Measurements from ENCODE around the gene TCF25.

TCF25 gene

GRCh38 chr16:89905511-89906139 is 32.2 kb downstream of the TCF25 start:
- in situ Hi-C loops (cut with MboI; ENCODE audit: low sequenced_read_pairs, unreplicated experiment): no loop called here
- DNase-seq (ENCODE audit: low spot score): no peak
- TF ChIP-seq, protein P1, sequence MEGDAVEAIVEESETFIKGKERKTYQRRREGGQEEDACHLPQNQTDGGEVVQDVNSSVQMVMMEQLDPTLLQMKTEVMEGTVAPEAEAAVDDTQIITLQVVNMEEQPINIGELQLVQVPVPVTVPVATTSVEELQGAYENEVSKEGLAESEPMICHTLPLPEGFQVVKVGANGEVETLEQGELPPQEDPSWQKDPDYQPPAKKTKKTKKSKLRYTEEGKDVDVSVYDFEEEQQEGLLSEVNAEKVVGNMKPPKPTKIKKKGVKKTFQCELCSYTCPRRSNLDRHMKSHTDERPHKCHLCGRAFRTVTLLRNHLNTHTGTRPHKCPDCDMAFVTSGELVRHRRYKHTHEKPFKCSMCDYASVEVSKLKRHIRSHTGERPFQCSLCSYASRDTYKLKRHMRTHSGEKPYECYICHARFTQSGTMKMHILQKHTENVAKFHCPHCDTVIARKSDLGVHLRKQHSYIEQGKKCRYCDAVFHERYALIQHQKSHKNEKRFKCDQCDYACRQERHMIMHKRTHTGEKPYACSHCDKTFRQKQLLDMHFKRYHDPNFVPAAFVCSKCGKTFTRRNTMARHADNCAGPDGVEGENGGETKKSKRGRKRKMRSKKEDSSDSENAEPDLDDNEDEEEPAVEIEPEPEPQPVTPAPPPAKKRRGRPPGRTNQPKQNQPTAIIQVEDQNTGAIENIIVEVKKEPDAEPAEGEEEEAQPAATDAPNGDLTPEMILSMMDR (IDR thresholded peaks at IDR 0.05; ENCODE audit: borderline replicate concordance, control extremely low read depth, extremely low read depth, insufficient read depth, missing control alignments): no peak

DNA sequence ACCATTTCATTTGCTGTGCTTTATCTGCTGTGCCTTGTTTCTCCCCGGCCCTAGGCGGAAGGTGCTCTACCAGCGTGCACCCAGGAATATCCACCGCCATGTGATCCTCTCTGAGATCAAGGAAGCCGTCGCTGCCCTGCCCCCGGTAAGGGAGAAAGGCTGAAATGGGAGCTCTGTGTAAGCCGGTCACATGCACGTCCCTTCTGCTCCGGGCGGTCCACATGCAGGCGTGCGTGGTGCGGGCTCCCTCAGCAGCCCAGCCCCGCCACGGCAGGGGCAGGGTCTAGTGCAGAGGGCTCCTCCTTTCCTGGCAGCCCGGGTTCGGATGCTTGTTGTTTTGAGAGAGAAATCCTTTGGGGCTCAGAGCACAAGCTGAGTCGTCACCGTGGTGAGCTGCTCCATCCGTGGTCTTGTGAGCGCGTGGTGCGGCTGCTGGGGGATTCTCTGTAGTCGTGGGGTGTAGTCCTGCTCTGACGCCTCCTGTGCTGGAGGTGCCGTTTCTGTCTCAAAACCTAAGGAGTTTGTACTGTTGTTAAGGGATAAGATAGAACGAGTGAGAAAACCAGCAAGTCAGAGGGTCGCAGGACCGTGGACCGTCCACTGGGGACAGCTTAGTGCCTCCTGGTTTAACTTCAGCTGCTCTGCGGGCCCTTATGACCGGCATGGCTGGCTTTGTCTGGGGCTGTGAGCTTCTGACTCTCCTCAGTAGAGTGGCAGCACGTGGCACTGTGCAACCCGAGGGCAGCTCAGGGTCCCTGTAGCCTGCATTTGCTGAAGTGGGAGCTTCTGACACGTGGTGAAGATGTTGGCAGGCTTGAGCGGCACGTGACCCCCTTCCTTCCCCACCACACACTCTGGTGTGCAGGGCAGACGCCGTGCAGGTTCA is 33.0 kb downstream of the TCF25 start:
- TF ChIP-seq, protein P1 (IDR thresholded peaks at IDR 0.05; ENCODE audit: borderline replicate concordance, control extremely low read depth, extremely low read depth, insufficient read depth, missing control alignments): no peak
- in situ Hi-C loops (cut with MboI; ENCODE audit: low sequenced_read_pairs, unreplicated experiment): no loop called here
- DNase-seq (ENCODE audit: low spot score): no peak

GRCh38 chr16:89907055-89907814 is 33.8 kb downstream of the TCF25 start:
- in situ Hi-C loops (cut with MboI; ENCODE audit: low sequenced_read_pairs, unreplicated experiment): no loop called here
- TF ChIP-seq, protein P1 (IDR thresholded peaks at IDR 0.05; ENCODE audit: borderline replicate concordance, control extremely low read depth, extremely low read depth, insufficient read depth, missing control alignments): no peak

GRCh38 chr16:89908236-89908635 is 34.8 kb downstream of the TCF25 start:
- in situ Hi-C loops (cut with MboI; ENCODE audit: low sequenced_read_pairs, unreplicated experiment): no loop called here
- TF ChIP-seq, protein P1 (IDR thresholded peaks at IDR 0.05; ENCODE audit: borderline replicate concordance, control extremely low read depth, extremely low read depth, insufficient read depth, missing control alignments): no peak
- no peak for DNase-seq (ENCODE audit: low spot score)

More at GRCh38 chr16:89907055-89907814, 33.8 kb downstream of the TCF25 start:
- DNase-seq (ENCODE audit: low spot score): no peak

DNA sequence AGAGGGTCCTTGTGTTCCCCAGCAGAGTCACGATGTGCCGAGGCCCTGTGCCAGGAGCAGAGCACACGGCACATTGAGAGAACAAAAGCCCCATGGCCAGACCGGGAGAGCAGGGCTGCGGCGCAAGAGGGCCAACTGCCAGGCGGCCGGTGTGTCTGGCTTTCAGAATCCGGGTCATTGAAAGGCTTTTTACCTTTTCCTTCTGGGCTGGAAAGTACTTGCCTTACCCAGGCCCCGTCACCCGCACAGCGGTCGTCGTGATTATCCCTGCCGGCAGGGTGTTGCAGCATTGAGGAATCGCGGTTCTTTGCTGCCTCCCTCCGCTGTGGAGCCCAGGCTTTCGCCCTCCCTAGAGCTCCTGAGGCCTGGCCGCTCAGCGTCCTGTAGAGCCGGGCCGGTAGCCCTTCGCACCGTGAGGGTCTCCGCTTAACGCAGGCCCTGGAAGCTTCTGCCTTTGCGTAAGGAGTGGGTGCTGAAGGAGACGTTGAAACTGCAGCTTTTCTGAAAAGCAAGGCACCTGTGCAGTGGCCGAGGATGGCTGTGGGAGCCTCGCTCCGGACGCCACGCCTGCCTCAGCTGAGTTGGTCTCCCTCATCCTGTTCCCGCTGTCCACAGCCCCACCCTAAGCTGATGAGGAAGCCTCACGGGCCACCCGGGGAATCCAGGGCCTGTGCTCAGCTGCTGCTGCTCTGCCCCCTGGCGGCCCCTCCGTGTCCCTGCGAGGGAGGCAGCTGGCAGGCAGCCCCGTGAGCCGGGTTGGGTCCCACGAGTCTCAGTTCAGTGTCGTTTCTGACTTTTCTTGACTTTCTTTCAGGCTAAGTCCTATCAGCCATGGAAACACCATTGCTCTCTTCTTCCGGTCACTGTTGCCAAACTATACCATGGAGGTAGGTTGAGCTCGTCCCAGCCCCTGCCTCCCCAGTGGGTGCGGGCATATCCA is 36.7 kb downstream of the TCF25 start:
- in situ Hi-C loops (cut with MboI; ENCODE audit: low sequenced_read_pairs, unreplicated experiment): no loop called here
- TF ChIP-seq, protein P1 (IDR thresholded peaks at IDR 0.05; ENCODE audit: borderline replicate concordance, control extremely low read depth, extremely low read depth, insufficient read depth, missing control alignments): peak; percentile 77
- peak; percentile 88 for DNase-seq (ENCODE audit: low spot score)
